ENCODE results near the gene BPIFA1. TPM values are rescaled to one million over a fixed set of nuclear protein-coding genes. Genes with fewer than 3 reads are reported as not detected.

BPIFA1 gene
- total and polyA plus RNA-seq, 4 donors, result 0.48 to 153 (median 36.4) TPM

- 33 to 46% methylated on average over 7 of the region's 7 CpGs for WGBS, 2 donors
- no peaks in the 10 kb centered on the region for H3K4me1 ChIP-seq (ENCODE audit: control insufficient read depth in 5 of 5, insufficient read depth in 5 of 5, low read length in 5 of 5)
- H3K36me3 ChIP-seq (ENCODE audit: control insufficient read depth in 4 of 4, insufficient read depth in 4 of 4, low read length in 4 of 4), result no peaks in the 10 kb centered on the region
- peak; percentile 3 to 22 (median 9) for DNase-seq
- H3K27ac ChIP-seq (ENCODE audit: low read depth in 1 of 2, low read length in 1 of 2), result no peak overlapping the region
- H3K4me3 ChIP-seq, result no peak overlapping the region
- H3K9me3 ChIP-seq (ENCODE audit: control insufficient read depth in 4 of 4, insufficient read depth in 3 of 4, low read length in 3 of 4), result peaks cover 0 to 4% (median 0%) of the 10 kb centered on the region in 4 donors
- no peak overlapping the region for H3K9ac ChIP-seq (ENCODE audit: insufficient read depth in 1 of 2, low read length in 2 of 2)
- peaks cover 0 to 12% (median 0%) of the 10 kb centered on the region in 3 donors for H3K27me3 ChIP-seq (ENCODE audit: control insufficient read depth in 3 of 3, insufficient read depth in 3 of 3, low read length in 2 of 3)
- no peak for ATAC-seq (ENCODE audit: insufficient read depth, low FRiP score)
- TF ChIP-seq CTCF (IDR thresholded peaks at IDR 0.05; ENCODE audit: control extremely low read depth, extremely low read depth), result peak; percentile 68
Measured at GRCh38 chr20:33291830-33292355, 56.1 kb downstream of the BPIFA1 start.

Other genes starting within 250 kb of the BPIFA1 start
- not detected for gene SUN5, start 231.6 kb upstream of the BPIFA1 start, total RNA-seq
- not detected for gene SUN5, start 231.6 kb upstream of the BPIFA1 start, polyA plus RNA-seq
- 1 to 10 TPM; 2.3 to 3.0 TPM for gene BPIFB2, start 228.3 kb upstream of the BPIFA1 start, total RNA-seq
- under 1 TPM; 0.41 to 0.89 TPM for gene BPIFB2, start 228.3 kb upstream of the BPIFA1 start, polyA plus RNA-seq
- gene BPIFB6, start 204.3 kb upstream of the BPIFA1 start, total RNA-seq, result not detected
- gene BPIFB6, start 204.3 kb upstream of the BPIFA1 start, polyA plus RNA-seq, result not detected
- gene BPIFB3, start 182.1 kb upstream of the BPIFA1 start, total RNA-seq, result not detected
- not detected for gene BPIFB3, start 182.1 kb upstream of the BPIFA1 start, polyA plus RNA-seq
- not detected for gene BPIFB4, start 156.4 kb upstream of the BPIFA1 start, total RNA-seq
- gene BPIFB4, start 156.4 kb upstream of the BPIFA1 start, polyA plus RNA-seq, result under 1 TPM in 1 of 2 donors, not detected in 1; 0.25 TPM
- gene BPIFA2, start 67.8 kb upstream of the BPIFA1 start, total RNA-seq, result under 1 TPM in 1 of 2 donors, not detected in 1; 0.40 TPM
- 1 to 10 TPM; 1.2 to 3.1 TPM for gene BPIFA2, start 67.8 kb upstream of the BPIFA1 start, polyA plus RNA-seq
- gene BPIFA3, start 18.6 kb upstream of the BPIFA1 start, total RNA-seq, result not detected
- gene BPIFA3, start 18.6 kb upstream of the BPIFA1 start, polyA plus RNA-seq, result not detected
- 100 to 1,000 TPM in 1 of 2 donors, 10 to 100 TPM in 1; 61.9 to 445 TPM for gene BPIFB1, start 47.2 kb downstream of the BPIFA1 start, total RNA-seq
- 100 to 1,000 TPM; 251 to 333 TPM for gene BPIFB1, start 47.2 kb downstream of the BPIFA1 start, polyA plus RNA-seq
- 10 to 100 TPM; 22.1 to 24.3 TPM for gene CDK5RAP1, start 165.5 kb downstream of the BPIFA1 start, total RNA-seq
- 10 to 100 TPM; 20.3 to 43.1 TPM for gene CDK5RAP1, start 165.5 kb downstream of the BPIFA1 start, polyA plus RNA-seq
- 1 to 10 TPM; 5.0 to 9.9 TPM for gene SNTA1, start 207.8 kb downstream of the BPIFA1 start, total RNA-seq
- gene SNTA1, start 207.8 kb downstream of the BPIFA1 start, polyA plus RNA-seq, result 1 to 10 TPM; 3.7 to 8.6 TPM

All from lung (tissue), 12 donors.